NOMO-1 (cell line): ENCODE measurements around the gene FOXL3.

Experiments
- DNase-seq, 2 experiments: peaks; one replicate each; lab custom pipeline; 2025; ENCODE audit not compliant: unreplicated experiment in 2 of 2; lab: John Stamatoyannopoulos, UW

FOXL3 gene

GRCh38 chr7:265998-266850 lies 23.7 kb upstream of the FOXL3 start:
- DNase-seq: no peak

GRCh38 chr7:266851-267840 lies 22.8 kb upstream of the FOXL3 start:
- no peak for DNase-seq

- DNase-seq: no peak
Observed at GRCh38 chr7:268991-269390, 21.0 kb upstream of the FOXL3 start.

DNA sequence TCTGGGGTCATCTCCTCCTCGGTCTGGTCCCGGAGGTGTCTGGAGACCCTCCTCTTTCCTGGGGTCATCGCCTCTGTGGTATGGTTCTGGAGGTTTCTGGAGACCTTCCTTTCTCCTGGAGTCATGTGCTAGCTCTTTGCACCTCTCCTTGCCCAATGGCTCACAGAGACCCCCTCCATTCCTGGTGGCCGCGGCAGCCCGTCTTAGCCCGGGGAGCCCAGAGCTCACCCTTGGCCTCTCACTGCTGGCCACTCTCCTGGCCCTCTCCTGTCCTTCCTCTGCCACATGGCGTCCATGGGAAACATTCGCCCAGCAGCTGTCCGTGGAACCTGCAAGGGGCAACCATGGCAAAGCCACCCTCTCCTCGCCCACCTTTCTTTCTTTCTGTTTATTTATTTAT lies 20.2 kb upstream of the FOXL3 start:
- DNase-seq: no peak

DNA sequence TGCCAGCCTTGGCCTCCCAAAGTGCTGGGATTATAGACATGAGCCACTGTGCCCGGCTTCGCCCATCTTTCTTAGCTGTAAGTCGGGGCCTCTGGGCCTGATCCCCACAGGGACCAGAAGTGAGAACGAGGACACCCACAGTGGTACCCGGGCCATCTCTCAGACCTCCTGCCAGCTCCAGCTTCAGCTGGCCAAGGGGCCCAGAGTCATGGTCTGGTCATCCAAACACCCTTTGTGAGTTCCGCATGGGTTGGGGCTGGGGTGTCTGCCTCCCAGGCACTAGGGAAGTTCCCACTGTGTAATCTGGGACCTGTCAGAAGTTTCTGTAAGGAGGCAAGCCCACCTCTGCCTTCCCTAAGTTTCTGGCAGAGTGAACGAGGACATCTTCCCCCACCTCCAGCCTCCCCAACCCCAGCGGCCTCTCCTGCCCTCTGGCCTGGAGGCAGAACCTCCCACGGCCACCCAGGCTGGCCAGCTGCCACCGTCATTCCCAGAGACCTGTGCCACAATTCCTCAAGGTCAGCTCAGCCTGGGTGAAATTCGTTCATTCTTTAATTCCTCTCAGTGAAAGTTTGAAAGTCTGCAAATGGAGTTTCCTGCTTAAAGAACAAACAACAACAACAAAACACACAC lies 19.5 kb upstream of the FOXL3 start:
- DNase-seq: no peak

DNA sequence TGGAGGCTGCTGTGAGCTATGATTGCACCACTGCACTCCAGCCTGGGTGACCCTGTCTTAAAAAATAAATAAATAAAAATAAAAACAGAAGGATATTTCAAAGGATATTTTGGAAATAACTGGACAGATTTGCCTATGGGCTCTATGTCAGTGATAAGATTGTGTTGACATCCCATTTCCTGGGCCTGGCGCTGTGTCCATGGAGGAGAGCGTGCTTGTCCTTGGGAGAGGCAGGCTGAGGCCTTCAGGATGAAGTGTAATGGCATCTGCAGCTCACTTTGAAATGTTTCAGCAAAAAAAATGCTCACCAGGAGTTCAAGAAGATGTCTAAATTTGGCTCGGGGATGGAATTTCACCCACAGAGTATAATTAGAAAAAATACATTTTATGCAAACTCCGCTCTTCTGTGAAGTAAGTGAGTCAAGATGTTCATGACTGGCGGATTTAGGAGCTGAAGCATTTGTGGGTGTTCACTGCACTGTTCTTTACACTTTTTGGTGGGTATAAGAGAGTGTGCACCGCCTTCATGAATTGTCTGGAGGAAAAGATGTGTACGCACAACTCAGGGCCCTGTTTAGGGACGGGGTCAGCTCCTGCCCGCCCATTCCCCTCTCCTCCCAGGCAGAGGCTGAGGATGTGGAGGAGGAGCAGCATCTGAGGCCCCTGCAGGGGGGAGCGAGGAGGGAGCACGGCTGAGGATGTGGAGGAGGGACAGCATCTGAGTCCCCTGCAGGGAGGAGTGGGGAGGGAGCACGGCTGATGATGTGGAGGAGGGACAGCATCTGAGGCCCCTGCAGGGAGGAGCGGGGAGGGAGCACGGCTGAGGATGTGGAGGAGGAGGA lies 18.5 kb upstream of the FOXL3 start:
- DNase-seq: no peak

- DNase-seq: no peak
Observed at GRCh38 chr7:272108-272615, 17.8 kb upstream of the FOXL3 start.

GRCh38 chr7:272631-273030 lies 17.3 kb upstream of the FOXL3 start:
- DNase-seq: no peak

DNA sequence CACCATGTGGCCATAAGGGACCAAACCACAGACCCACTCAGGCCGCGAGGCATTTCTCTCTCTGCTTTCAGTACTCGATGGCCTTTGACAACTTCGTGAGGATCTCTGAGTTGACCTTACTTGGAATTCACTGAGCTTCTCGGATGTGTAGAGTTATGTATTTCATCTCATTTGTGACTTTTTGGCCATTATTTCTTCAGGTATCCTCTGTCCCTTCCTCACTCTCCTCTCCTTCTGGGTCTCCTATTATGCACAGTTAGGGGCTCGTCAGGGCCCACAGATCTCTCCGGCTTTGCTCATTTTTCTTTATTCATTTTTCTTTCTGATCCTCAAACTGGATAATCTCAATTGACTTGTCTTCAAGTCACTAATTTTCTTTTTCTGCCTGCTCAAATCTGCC lies 16.6 kb upstream of the FOXL3 start:
- no peak for DNase-seq

DNA sequence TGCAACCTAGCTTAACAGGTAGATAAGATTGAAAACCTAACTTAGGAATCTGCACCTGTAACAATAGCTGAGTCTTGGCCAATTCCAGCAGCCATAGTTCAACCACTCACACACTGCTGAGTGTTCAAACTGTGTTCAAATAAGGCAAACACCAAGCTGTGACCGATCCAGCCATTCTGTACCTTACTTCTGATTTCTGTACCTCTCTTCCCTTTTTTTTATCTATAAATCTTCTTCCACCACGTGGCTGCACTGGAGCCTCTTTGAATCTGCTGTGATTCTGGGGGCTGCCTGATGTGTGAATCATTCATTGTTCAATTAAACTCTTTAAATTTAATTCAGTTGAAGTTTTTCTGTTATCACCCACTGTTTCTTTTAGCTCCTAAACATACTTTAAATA lies 15.7 kb upstream of the FOXL3 start:
- DNase-seq: no peak

GRCh38 chr7:276230-276835 lies 13.6 kb upstream of the FOXL3 start:
- no peak for DNase-seq

GRCh38 chr7:277228-277627 lies 12.7 kb upstream of the FOXL3 start:
- DNase-seq: no peak

DNA sequence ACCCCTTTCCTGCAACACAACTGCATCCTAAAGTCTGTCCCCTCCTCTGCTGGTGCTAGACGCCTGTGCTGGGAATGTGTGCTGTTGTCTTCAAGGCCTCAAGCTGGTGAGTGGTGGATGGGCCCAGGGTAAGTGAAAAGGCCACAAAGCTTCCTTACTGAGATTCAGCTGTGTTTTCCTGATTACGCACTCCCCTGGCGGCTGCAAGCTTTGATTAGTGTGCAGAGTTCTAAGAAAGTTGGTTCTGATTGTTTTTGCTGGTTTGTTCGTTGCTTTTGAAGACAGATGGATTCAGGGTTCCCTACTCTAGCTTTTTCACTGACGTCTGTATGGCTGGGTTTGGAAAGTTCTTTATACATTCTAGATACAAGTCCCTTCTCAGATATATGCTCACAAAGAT lies 11.9 kb upstream of the FOXL3 start:
- no peak for DNase-seq

- no peak for DNase-seq
Observed at GRCh38 chr7:279821-280220, 10.1 kb upstream of the FOXL3 start.

- DNase-seq: no peak
Observed at GRCh38 chr7:280461-280860, 9.5 kb upstream of the FOXL3 start.

DNA sequence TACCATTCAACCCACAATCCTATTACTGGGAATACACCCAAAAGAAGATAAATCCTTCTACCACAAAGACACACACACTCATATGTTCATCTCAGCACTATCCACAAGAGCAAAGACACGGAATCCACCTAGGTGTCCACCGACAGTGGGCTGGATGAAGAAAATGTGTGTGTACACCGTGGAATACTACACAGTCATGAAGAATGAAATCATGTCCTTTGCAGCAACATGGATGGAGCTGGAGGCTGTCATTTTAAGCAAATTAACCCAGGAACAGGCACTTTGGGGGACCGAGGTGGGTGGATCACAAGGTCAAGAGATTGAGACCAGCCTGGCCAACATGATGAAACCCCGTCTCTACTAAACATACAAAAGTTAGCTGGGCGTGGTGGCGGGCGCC lies 8.3 kb upstream of the FOXL3 start:
- DNase-seq: no peak

DNA sequence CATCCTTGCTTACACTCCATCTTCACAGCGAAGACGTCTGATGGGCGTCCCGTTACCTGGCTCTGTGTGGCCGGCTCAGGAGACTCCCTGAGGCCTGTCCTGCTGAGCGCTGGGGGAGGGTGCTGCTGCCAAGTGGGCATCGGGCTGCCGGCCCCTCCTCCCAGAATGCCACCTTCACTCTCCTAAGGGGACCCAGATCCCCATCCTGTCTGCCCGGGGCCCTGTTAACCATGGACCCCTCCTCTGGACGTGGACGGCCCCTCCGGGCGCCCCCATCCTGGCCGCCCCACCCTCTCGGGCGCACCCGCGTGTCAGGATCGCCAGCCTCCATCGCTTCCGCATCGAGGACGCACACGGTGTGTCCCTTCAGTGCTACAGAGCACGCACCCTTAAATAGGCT lies 7.3 kb upstream of the FOXL3 start:
- DNase-seq: no peak

DNA sequence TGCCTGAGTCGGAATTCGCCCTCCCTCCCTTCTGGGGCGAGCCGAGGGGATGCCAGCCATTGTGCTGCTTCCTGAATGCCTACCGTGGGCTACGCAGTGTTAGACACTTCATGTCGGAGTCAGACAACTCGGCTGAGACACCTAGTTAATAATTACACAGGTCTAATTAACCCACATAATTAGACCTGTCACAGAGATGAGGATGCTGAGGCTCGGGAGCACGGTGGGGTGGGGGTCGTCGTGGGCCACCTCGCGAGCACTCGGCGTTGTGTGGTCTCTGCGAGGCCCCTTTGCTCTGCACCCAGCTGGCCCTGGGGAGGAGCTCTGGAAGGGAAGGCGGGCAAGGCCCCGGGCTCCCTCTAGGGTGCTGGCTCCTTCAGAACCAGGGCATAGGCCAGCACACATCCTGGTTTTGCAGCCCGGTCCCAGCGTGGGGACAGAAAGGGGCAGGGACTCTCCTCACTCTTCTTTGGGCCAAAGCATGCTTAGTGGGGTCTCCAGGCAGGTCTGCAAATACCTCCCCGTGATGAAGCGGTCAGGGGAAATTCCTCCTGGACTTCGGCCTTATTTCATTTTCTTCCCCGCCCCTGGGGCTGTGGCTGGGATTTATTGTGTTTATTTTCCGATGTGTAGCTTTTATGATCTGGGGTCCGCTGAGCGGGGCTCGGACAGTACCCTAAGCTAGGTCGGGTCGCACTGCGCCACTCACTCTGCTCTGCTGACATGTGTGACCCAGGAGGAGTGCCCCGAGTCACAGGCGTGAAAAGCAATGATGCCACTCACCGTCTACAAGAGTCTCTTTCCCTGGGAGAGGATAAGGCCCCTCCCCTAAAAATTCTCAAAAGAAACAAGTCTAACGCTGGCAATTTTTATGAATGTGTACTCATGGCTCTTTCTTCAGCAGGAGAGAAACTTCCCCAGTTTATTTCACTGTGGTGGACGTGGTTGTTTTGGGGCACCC lies 4.9 kb upstream of the FOXL3 start:
- DNase-seq: no peak

- DNase-seq: no peak
Observed at GRCh38 chr7:285731-286130, 4.2 kb upstream of the FOXL3 start.
